Measurements from ENCODE around the gene GALNT7. TPM values are rescaled to one million over a fixed set of nuclear protein-coding genes. Genes with fewer than 3 reads are reported as not detected.

GALNT7 gene
- polyA plus RNA-seq, 1 of the 3 experiments (the other 2 are of a cell fraction) = 14.8 TPM

GRCh38 chr4:173281406-173282255 is 113.0 kb downstream of the GALNT7 start:
- no peaks in the 10 kb centered on the region for H4K20me1 ChIP-seq (ENCODE audit: insufficient read depth)
- H3K9ac ChIP-seq = no peak overlapping the region
- DNase-seq = no peak
- peaks cover 0 to 3% of the 10 kb centered on the region in 2 experiments for H3K36me3 ChIP-seq (replicated peaks in 1 of 2; ENCODE audit: control insufficient read depth in 1 of 2, insufficient read depth in 2 of 2, low read length in 1 of 2)
- CTCF ChIA-PET = interaction anchor here (0.8 to 2.8 kb wide), 4 partner anchors 12 to 38 kb away, joined by 4 to 18 read pairs (median 5); no protein-coding TSS in a partner anchor
- no peak overlapping the region for H3K27ac ChIP-seq (ENCODE audit: low read depth in 2 of 2, low read length in 1 of 2)
- 82% methylated on average over 14 of the region's 14 CpGs for WGBS (ENCODE audit: low lambda C conversion rate)
- no peak overlapping the region for H3K4me3 ChIP-seq (ENCODE audit: low read depth in 2 of 2, low read length in 1 of 2)
- H3K9me2 ChIP-seq = no peaks in the 10 kb centered on the region; the same call in 1 of the 2 replicates
- H3K9me3 ChIP-seq = peaks cover 13% of the 10 kb centered on the region
- H3K4me2 ChIP-seq = no peak overlapping the region
- no peaks in the 10 kb centered on the region for H3F3A ChIP-seq (replicated peaks; ENCODE audit: insufficient read depth)
- no peaks in the 10 kb centered on the region for H3K4me1 ChIP-seq (ENCODE audit: control insufficient read depth in 1 of 2, insufficient read depth in 2 of 2, low read depth in 1 of 2, low read length in 1 of 2)
- TF ChIP-seq JUND (IDR thresholded peaks at IDR 0.05) (no peak), POLR2AphosphoS5 (IDR thresholded peaks at IDR 0.05; ENCODE audit: low read depth, low read length) (no peak), ELF1 (IDR thresholded peaks at IDR 0.05) (no peak)
- no peaks in the 10 kb centered on the region; the same call in 1 of the 2 replicates for H3K79me2 ChIP-seq (ENCODE audit: insufficient read depth)
- no peak overlapping the region for H2AFZ ChIP-seq (ENCODE audit: low read depth)
- no peaks in the 10 kb centered on the region for H3K27me3 ChIP-seq (ENCODE audit: insufficient read depth)
- POLR2A ChIA-PET = interaction anchor here (0.6 kb wide), 1 partner anchor 15 kb away, joined by 3 read pairs; no protein-coding TSS in a partner anchor

GRCh38 chr4:173282256-173282562 is 113.6 kb downstream of the GALNT7 start:
- Histone ChIP-seq H3K4me1 (ENCODE audit: control insufficient read depth in 1 of 2, insufficient read depth in 2 of 2, low read depth in 1 of 2, low read length in 1 of 2) (no peaks in the 10 kb centered on the region), H3K36me3 (replicated peaks in 1 of 2; ENCODE audit: control insufficient read depth in 1 of 2, insufficient read depth in 2 of 2, low read length in 1 of 2) (peaks cover 0 to 3% of the 10 kb centered on the region in 2 experiments), H3K4me3 (ENCODE audit: low read depth in 2 of 2, low read length in 1 of 2) (no peak overlapping the region), H3F3A (replicated peaks; ENCODE audit: insufficient read depth) (no peaks in the 10 kb centered on the region), H3K9me3 (peaks cover 13% of the 10 kb centered on the region), H3K27ac (ENCODE audit: low read depth in 2 of 2, low read length in 1 of 2) (no peak overlapping the region), H3K79me2 (ENCODE audit: insufficient read depth) (no peaks in the 10 kb centered on the region; the same call in 1 of the 2 replicates), H3K9me2 (no peaks in the 10 kb centered on the region; the same call in 1 of the 2 replicates), H3K4me2 (no peak overlapping the region), H3K9ac (no peak overlapping the region), H2AFZ (ENCODE audit: low read depth) (no peak overlapping the region), H4K20me1 (ENCODE audit: insufficient read depth) (no peaks in the 10 kb centered on the region), H3K27me3 (ENCODE audit: insufficient read depth) (no peaks in the 10 kb centered on the region)
- no peak for DNase-seq
- ChIA-PET POLR2A (interaction anchor here (0.6 kb wide), 1 partner anchor 16 kb away, joined by 3 read pairs; no protein-coding TSS in a partner anchor), CTCF (interaction anchor here (0.8 to 2.8 kb wide), 3 partner anchors 12 to 37 kb away, joined by 4 to 18 read pairs (median 5); no protein-coding TSS in a partner anchor)
- no peak for TF ChIP-seq RFX5 (IDR thresholded peaks at IDR 0.05; ENCODE audit: low read length)
- TF ChIP-seq REST (IDR thresholded peaks at IDR 0.05; ENCODE audit: low read depth, low read length) = no peak
- TF ChIP-seq YY1 (IDR thresholded peaks at IDR 0.05; ENCODE audit: low read depth) = no peak
- no peak for TF ChIP-seq MAX (IDR thresholded peaks at IDR 0.05; ENCODE audit: low read depth)
- 97% methylated on average over 4 of the region's 4 CpGs for WGBS (ENCODE audit: low lambda C conversion rate)
